CD4-positive, alpha-beta T cell (primary cell): ENCODE results near the gene TMPRSS11E. TPM values are rescaled to one million over a fixed set of nuclear protein-coding genes. Genes with fewer than 3 reads are reported as not detected.

Experiments
- ATAC-seq: fragments of 200-7000 bp; cut with Tn5 transposase; one replicate; pipeline ENCODE4 v1.10.0; 2022; ENCODE audit warnings: mild to moderate bottlenecking; ENCODE audit not compliant: poor library complexity
- CTCF ChIA-PET: fragments of 350-600 bp; sonication (Branson Sonifier 250); formaldehyde crosslinking; loops from one replicate; lab custom pipeline; 2021; ENCODE audit warnings: antibody characterized with exemption, inconsistent platforms; lab: Charles Lee
- POLR2A ChIA-PET: fragments of 350-600 bp; sonication (Branson Sonifier 250); formaldehyde crosslinking; loops from one replicate; lab custom pipeline; 2021; ENCODE audit warnings: antibody characterized with exemption, inconsistent platforms; lab: Charles Lee
- DNase-seq, 14 experiments: peaks; one replicate each; pipeline ENCODE4 v3.0.0-alpha.2; 2013 to 2020; ENCODE audit warnings: mixed read lengths in 2 of 14
- H3K27ac ChIP-seq, 2 donors: one replicate each; pipeline versions ENCODE4 v1.5.1 to v1.7.0; 2013; ENCODE audit warnings: low read length in 2 of 2, low read depth in 1 of 2, mild to moderate bottlenecking in 1 of 2
- H3K27me3 ChIP-seq, 2 experiments: 1 replicate in 1 of 2; 2 replicates in 1 of 2; pipeline versions ENCODE4 v1.6.1 to v1.7.0; 2013; ENCODE audit warnings: low read length in 2 of 2, control low read depth in 1 of 2, mild to moderate bottlenecking in 1 of 2, moderate library complexity in 1 of 2; ENCODE audit not compliant: insufficient read depth in 2 of 2, control insufficient read depth in 1 of 2
- H3K36me3 ChIP-seq: one replicate; pipeline ENCODE4 v1.6.1; 2013; ENCODE audit warnings: low read length, control low read depth; ENCODE audit not compliant: insufficient read depth
- H3K4me1 ChIP-seq: one replicate; pipeline ENCODE4 v1.6.1; 2013; ENCODE audit warnings: low read length, control low read depth; ENCODE audit not compliant: insufficient read depth
- H3K4me3 ChIP-seq: one replicate; pipeline ENCODE4 v1.5.1; 2013; ENCODE audit warnings: mild to moderate bottlenecking, low read length, moderate library complexity
- H3K9me3 ChIP-seq, 2 experiments: 1 replicate in 1 of 2; 2 replicates in 1 of 2; pipeline versions ENCODE4 v1.6.1 to v1.7.0; 2013; ENCODE audit warnings: low read length in 2 of 2, mild to moderate bottlenecking in 2 of 2, control low read depth in 1 of 2, moderate library complexity in 1 of 2; ENCODE audit not compliant: control insufficient read depth in 1 of 2, insufficient read depth in 1 of 2
- H3K27ac Mint-ChIP-seq: one replicate; pipeline ENCODE4 v1.8.0; 2020; ENCODE audit warnings: mixed read lengths
- H3K27me3 Mint-ChIP-seq: one replicate; pipeline ENCODE4 v1.8.0; 2021; ENCODE audit warnings: mixed read lengths
- H3K36me3 Mint-ChIP-seq: one replicate; pipeline ENCODE4 v1.8.0; 2021; ENCODE audit warnings: low read depth, mixed read lengths
- H3K4me1 Mint-ChIP-seq: one replicate; pipeline ENCODE4 v1.8.0; 2021; ENCODE audit warnings: low read depth, mixed read lengths
- H3K4me3 Mint-ChIP-seq: one replicate; pipeline ENCODE4 v1.8.0; 2020; ENCODE audit warnings: mild to moderate bottlenecking, mixed read lengths
- H3K9me3 Mint-ChIP-seq: one replicate; pipeline ENCODE4 v1.8.0; 2020; ENCODE audit warnings: mixed read lengths
- CTCF ChIP-seq: fragments of 200-600 bp; IDR thresholded peaks from one replicate; pipeline ENCODE4 v1.8.0; 2022; ENCODE audit warnings: antibody characterized with exemption, mild to moderate bottlenecking
- intact Hi-C, 2 experiments: fragments of 100-400 bp; cut with DNase I in 1 of 2; cut with micrococcal nuclease in 1 of 2; formaldehyde crosslinking; loops; one replicate each; pipeline versions ENCODE4 v1.15.1 to v1.9.0; 2023 to 2025; cut with DNase I, micrococcal nuclease
- total RNA-seq, 174 experiments: library from RNA in 2 of 174; stranded (reverse) in 2 of 174; gene quantifications; one replicate each; pipeline ENCODE4 v1.2.3 and lab custom pipeline; 2021 to 2026

TMPRSS11E gene
- total RNA-seq, 2 experiments from 2014 or later = not detected

GRCh38 chr4:68489338-68489737 is 42.1 kb downstream of the TMPRSS11E start:
- no peaks in the 10 kb centered on the region for H3K4me1 ChIP-seq
- no peaks in the 10 kb centered on the region for H3K36me3 ChIP-seq
- H3K36me3 Mint-ChIP-seq = no peaks in the 10 kb centered on the region
- H3K4me3 Mint-ChIP-seq = no peak overlapping the region
- no peaks in the 10 kb centered on the region for H3K9me3 ChIP-seq
- H3K27ac ChIP-seq = no peak overlapping the region
- no peaks in the 10 kb centered on the region for H3K9me3 Mint-ChIP-seq
- ChIA-PET CTCF (interaction anchor here (2.3 kb wide), 1 partner anchor 9 kb away, joined by 4 read pairs; no protein-coding TSS in a partner anchor), POLR2A (no interaction called here)
- no peaks in the 10 kb centered on the region for H3K27me3 Mint-ChIP-seq
- DNase-seq (no peak), ATAC-seq (no peak)
- H3K4me3 ChIP-seq = no peak overlapping the region
- no peaks in the 10 kb centered on the region for H3K27me3 ChIP-seq
- H3K27ac Mint-ChIP-seq = no peak overlapping the region
- intact Hi-C loops = no loop called here
- no peak for TF ChIP-seq CTCF
- H3K4me1 Mint-ChIP-seq = peaks cover 7% of the 10 kb centered on the region

GRCh38 chr4:68490826-68491457 is 43.7 kb downstream of the TMPRSS11E start:
- H3K4me1 ChIP-seq = no peaks in the 10 kb centered on the region
- no peaks in the 10 kb centered on the region for H3K27me3 ChIP-seq
- Mint-ChIP-seq H3K4me1 (peaks cover 10% of the 10 kb centered on the region), H3K27ac (no peak overlapping the region), H3K4me3 (no peak overlapping the region), H3K27me3 (no peaks in the 10 kb centered on the region), H3K36me3 (no peaks in the 10 kb centered on the region), H3K9me3 (no peaks in the 10 kb centered on the region)
- no peak for ATAC-seq
- CTCF ChIA-PET = no interaction called here
- no peak overlapping the region for H3K27ac ChIP-seq
- H3K36me3 ChIP-seq = no peaks in the 10 kb centered on the region
- TF ChIP-seq CTCF = no peak
- no peaks in the 10 kb centered on the region for H3K9me3 ChIP-seq
- intact Hi-C loops = no loop called here
- no peak for DNase-seq
- POLR2A ChIA-PET = no interaction called here
- H3K4me3 ChIP-seq = no peak overlapping the region

- H3K9me3 ChIP-seq = no peaks in the 10 kb centered on the region
- Mint-ChIP-seq H3K27ac (no peak overlapping the region), H3K4me3 (no peak overlapping the region), H3K36me3 (no peaks in the 10 kb centered on the region), H3K27me3 (no peaks in the 10 kb centered on the region), H3K9me3 (no peaks in the 10 kb centered on the region), H3K4me1 (peaks cover 16% of the 10 kb centered on the region)
- intact Hi-C loops = no loop called here
- ChIA-PET POLR2A (no interaction called here), CTCF (no interaction called here)
- DNase-seq = no peak
- H3K27me3 ChIP-seq = no peaks in the 10 kb centered on the region
- no peak overlapping the region for H3K4me3 ChIP-seq
- no peaks in the 10 kb centered on the region for H3K4me1 ChIP-seq
- H3K27ac ChIP-seq = no peak overlapping the region
- ATAC-seq = no peak
- no peak for TF ChIP-seq CTCF
- H3K36me3 ChIP-seq = no peaks in the 10 kb centered on the region
These were observed 47.4 kb downstream of the TMPRSS11E start for GRCh38 chr4:68494688-68495087.
